ENCODE data around the gene HLCS.
"Not testable (repeated sequence)": the region's sequence is repeated elsewhere in the genome, so short reads cannot be mapped to it uniquely, and the experiment has no call there.

HLCS gene

DNA sequence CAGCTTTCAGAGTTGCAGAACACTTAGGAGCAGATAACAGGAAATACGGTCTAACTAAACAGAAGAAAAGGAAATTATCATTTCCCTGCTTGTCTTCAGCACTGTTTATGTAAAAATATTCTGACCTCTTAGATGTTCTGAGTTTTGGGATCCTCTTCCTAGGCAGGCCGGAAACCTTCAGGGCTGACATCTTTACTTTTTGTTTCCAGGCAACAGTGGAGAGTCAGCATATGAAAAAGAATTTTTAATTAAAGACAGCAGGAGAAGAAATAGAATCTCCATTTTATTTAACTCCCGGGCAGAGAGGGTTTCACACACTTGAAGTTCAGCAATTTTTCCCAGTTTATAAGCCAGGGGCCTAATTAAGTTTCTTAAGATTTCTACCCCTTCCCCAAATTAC lies 35.0 kb upstream of the HLCS start:
- Mint-ChIP-seq H3K27me3 (ENCODE audit: low read depth) (peaks cover 45% of the 10 kb centered on the region), H3K9me3 (peaks cover 3% of the 10 kb centered on the region)
- TF ChIP-seq, protein P1, sequence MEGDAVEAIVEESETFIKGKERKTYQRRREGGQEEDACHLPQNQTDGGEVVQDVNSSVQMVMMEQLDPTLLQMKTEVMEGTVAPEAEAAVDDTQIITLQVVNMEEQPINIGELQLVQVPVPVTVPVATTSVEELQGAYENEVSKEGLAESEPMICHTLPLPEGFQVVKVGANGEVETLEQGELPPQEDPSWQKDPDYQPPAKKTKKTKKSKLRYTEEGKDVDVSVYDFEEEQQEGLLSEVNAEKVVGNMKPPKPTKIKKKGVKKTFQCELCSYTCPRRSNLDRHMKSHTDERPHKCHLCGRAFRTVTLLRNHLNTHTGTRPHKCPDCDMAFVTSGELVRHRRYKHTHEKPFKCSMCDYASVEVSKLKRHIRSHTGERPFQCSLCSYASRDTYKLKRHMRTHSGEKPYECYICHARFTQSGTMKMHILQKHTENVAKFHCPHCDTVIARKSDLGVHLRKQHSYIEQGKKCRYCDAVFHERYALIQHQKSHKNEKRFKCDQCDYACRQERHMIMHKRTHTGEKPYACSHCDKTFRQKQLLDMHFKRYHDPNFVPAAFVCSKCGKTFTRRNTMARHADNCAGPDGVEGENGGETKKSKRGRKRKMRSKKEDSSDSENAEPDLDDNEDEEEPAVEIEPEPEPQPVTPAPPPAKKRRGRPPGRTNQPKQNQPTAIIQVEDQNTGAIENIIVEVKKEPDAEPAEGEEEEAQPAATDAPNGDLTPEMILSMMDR (IDR thresholded peaks at IDR 0.05; ENCODE audit: unreplicated experiment in 3 of 3), result no peak

DNA sequence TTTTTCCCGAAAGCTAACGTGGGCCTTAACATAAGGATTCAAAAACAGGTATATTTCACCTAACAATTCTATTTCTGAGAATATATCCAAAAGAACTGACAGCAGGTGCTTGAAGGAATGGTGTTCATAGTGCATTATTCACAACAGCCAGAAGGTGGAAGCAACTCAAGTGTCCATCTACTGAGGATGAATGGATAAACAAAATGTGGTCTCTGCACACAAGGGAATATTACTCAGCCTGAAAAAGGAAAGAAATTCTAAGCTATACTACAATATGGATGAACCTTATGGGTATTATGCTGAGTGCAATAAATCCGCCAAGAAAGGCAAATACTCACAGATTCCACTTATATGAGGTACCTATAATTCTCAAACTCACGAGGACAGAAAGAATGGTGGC lies 33.9 kb upstream of the HLCS start:
- Mint-ChIP-seq H3K27ac (no peak overlapping the region), H3K36me3 (ENCODE audit: low read depth) (no peaks in the 10 kb centered on the region), H3K4me3 (no peak overlapping the region), H3K4me1 (peaks cover 6% of the 10 kb centered on the region), H3K9me3 (peaks cover 3% of the 10 kb centered on the region), H3K27me3 (ENCODE audit: low read depth) (peaks cover 35% of the 10 kb centered on the region)
- TF ChIP-seq, protein P1 (IDR thresholded peaks at IDR 0.05; ENCODE audit: unreplicated experiment in 3 of 3), result no peak

More for the DNA sequence above, 35.0 kb upstream of the HLCS start:
- Mint-ChIP-seq H3K36me3 (ENCODE audit: low read depth) (no peaks in the 10 kb centered on the region), H3K27ac (peak overlapping the region in 2 of 3 experiments; percentile 7 to 22), H3K4me3 (no peak overlapping the region), H3K4me1 (peaks cover 6% of the 10 kb centered on the region)

DNA sequence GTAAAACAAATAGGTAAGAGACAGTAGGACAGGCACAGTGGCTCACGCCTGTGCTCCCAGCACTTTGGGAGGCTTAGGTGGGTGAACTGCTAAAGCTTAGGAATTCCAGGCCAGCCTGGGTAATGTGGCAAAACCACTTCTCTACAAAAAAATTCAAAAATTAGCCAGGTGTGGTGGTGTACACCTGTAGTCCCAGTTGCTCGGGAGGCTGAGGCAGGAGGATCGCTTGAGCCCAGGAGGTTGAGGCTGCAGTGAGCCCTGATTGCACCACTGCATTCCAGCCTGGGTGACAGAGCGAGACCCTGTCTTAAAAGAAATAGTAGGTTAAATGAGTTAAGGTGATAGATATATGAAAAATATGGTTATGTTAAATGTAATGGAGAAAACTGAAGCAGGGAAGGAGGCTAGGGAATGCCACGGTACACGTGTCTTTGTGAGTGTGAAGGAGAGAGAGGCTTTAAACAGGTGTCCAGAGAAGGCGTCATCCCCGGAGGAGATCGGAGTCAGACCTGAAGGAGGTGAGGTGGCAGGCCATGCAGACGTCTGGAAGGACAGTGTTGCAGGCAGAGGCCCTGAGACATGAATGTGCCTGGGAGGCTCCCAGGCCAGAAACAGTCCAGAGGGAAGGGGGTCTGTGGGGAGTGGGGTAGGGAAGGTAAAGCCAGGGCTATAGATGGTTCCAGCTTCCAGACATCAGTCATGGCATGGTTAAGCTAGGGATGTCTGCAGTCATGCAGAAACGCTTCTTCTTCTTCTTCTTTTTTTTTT lies 32.8 kb upstream of the HLCS start:
- peaks cover 3% of the 10 kb centered on the region for H3K9me3 Mint-ChIP-seq
- H3K27ac Mint-ChIP-seq, result no peak overlapping the region
- H3K27me3 Mint-ChIP-seq (ENCODE audit: low read depth), result peaks cover 24% of the 10 kb centered on the region
- no peak overlapping the region for H3K4me3 Mint-ChIP-seq
- TF ChIP-seq, protein P1 (IDR thresholded peaks at IDR 0.05; ENCODE audit: unreplicated experiment in 3 of 3), result no peak
- no peaks in the 10 kb centered on the region for H3K36me3 Mint-ChIP-seq (ENCODE audit: low read depth)
- peaks cover 6% of the 10 kb centered on the region for H3K4me1 Mint-ChIP-seq

DNA sequence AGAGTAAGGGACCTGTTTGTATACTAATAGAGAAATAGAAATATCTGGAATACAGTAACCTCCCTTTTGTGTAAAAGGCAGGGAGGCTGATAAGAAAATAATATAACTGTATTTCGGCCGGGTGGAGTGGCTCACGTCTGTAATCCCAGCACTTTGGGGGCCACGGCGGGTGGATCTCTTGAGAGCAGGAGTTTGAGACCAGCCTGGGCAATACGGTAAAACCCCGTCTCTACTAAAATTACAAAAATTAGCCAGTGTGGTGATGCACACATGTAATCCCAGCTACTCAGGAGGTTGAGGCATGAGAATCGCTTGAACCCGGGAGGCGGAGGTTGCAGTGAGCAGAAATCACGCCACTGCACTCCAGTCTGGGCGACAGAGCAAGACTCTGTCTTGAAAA lies 28.8 kb upstream of the HLCS start:
- H3K4me3 Mint-ChIP-seq; H3K27ac Mint-ChIP-seq; H3K36me3 Mint-ChIP-seq (ENCODE audit: low read depth); H3K9me3 Mint-ChIP-seq; H3K4me1 Mint-ChIP-seq: not testable (repeated sequence)
- peaks cover 11% of the 10 kb centered on the region for H3K27me3 Mint-ChIP-seq (ENCODE audit: low read depth)

DNA sequence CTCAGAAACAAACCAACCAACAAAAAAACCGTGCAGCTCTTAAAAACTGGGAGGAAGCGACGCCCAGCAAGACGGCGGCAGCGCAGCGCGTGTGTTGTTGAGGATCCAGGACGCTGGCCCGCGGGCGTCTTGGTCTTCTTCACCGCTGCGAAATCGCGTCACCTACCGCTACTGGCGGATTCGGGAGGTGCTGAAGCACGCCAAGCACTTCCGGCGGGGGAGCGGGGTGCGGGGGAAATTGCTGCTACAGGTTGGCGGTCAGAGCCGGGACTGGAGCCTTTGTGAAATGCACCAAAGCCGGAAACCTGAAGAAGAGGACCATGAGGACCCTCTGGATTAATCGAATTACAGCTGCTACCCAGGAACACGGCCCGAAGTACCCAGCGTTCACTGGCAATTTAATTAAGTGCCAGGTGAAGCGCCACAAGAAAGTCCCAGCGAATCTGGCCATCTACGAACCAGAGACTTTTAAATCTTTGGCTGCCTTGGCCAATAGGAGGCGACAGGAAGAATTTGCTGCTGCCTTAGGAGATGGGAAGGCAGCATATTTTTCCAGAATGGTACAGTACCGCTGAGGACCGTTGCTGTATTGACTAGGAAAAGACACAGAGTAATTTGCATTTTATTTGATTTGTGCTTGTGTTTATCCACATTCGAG lies 28.2 kb upstream of the HLCS start:
- TF ChIP-seq, protein P1 (IDR thresholded peaks at IDR 0.05; ENCODE audit: unreplicated experiment in 3 of 3), result no peak
- Mint-ChIP-seq H3K4me3 (no peak overlapping the region), H3K9me3 (peaks cover 3% of the 10 kb centered on the region), H3K27me3 (ENCODE audit: low read depth) (peaks cover 12% of the 10 kb centered on the region), H3K27ac (no peak overlapping the region), H3K4me1 (no peaks in the 10 kb centered on the region), H3K36me3 (ENCODE audit: low read depth) (no peaks in the 10 kb centered on the region)

DNA sequence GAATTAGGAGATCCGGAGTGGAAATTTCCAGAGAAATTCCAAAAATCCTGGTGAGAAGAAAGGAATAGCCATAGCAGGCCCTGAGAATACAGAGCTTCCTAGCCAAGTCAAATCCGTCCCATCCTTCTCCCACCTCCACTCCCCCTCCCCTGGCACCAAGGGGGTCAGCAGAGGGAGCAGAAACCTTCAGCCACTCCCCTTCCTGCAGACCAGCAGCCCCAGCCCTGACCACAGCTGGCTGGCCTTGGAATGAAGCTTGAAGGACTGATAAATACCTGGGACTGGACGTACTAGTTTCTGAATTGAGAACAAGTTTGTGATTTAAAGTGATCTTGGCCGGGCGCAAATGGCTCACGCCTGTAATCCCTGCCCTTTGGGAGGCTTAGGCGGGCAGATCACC lies 26.2 kb upstream of the HLCS start:
- H3K4me3 Mint-ChIP-seq, result no peak overlapping the region
- H3K27me3 Mint-ChIP-seq (ENCODE audit: low read depth), result peaks cover 3% of the 10 kb centered on the region
- H3K9me3 Mint-ChIP-seq, result no peaks in the 10 kb centered on the region
- no peaks in the 10 kb centered on the region for H3K36me3 Mint-ChIP-seq (ENCODE audit: low read depth)
- H3K27ac Mint-ChIP-seq, result no peak overlapping the region
- peaks cover 4% of the 10 kb centered on the region for H3K4me1 Mint-ChIP-seq
- TF ChIP-seq, protein P1 (IDR thresholded peaks at IDR 0.05; ENCODE audit: unreplicated experiment in 3 of 3), result no peak
